Left cardiac atrium (tissue), 4 donors: ENCODE data around the gene H1-8. TPM values are rescaled to one million over a fixed set of nuclear protein-coding genes. Genes with fewer than 3 reads are reported as not detected.
A peak's percentile ranks its signal among the peaks of the same experiment; 100 is the strongest.

Experiments
- ATAC-seq, 2 donors: fragments of 200-7000 bp; cut with Tn5 transposase; one replicate each; pipeline ENCODE4 v1.9.1; 2020; ENCODE audit warnings: mild to moderate bottlenecking in 2 of 2, moderate library complexity in 2 of 2
- DNase-seq: peaks from one replicate; pipeline ENCODE4 v3.0.0-alpha.2; 2020
- intact Hi-C, 2 donors: fragments of 100-400 bp; cut with DNase I; formaldehyde crosslinking; loops; one replicate each; pipeline versions ENCODE4 v1.14.1 to v1.15.1; 2022 to 2023
- total RNA-seq, 2 donors: library from RNA; stranded (reverse); fragmentation: NEBNext Ultra II Directional; extraction: Animal tissue kit (Norgen Biotek cat#: 25700); gene quantifications; one replicate each; pipeline ENCODE4 v1.2.1, GENCODE V29; 2021
- donor health status: DM: no; HTN: yes; CAD: no.
- donor health status: DM: no; HTN: yes; CAD: no; lungs with severe emphysema.
- donor health status: DM: yes; HTN: yes; CAD: no.
- donor health status: Dilated cardiomyopathy.

Gene H1-8
- total RNA-seq, 2 donors from 2014 or later = not detected

- ATAC-seq (peak; percentile 4 to 11), DNase-seq (peak; percentile 55)
- intact Hi-C loops = no loop called here
Measured at GRCh38 chr3:129597087-129597999, 54.4 kb downstream of the H1-8 start.

- intact Hi-C loops = no loop called here
- DNase-seq = no peak
- ATAC-seq = no peak
Measured at GRCh38 chr3:129598000-129598381, 55.0 kb downstream of the H1-8 start.

GRCh38 chr3:129598484-129598883 is 55.5 kb downstream of the H1-8 start:
- ATAC-seq = no peak
- intact Hi-C loops = no loop called here
- no peak for DNase-seq

- DNase-seq (no peak), ATAC-seq (no peak)
- intact Hi-C loops = no loop called here
Measured at GRCh38 chr3:129599073-129599472, 56.1 kb downstream of the H1-8 start.

- intact Hi-C loops = loop anchor here in 1 of 2 donors (5.0 kb wide), 1 partner anchor 37 kb away; no protein-coding TSS in a partner anchor
- DNase-seq = peak; percentile 83
- ATAC-seq = peak in 1 of 2 donors; percentile 8
Measured at GRCh38 chr3:129599607-129600006, 56.6 kb downstream of the H1-8 start.

GRCh38 chr3:129600348-129600747 is 57.4 kb downstream of the H1-8 start:
- intact Hi-C loops = loop anchor here in 1 of 2 donors (5.0 kb wide), 1 partner anchor 38 kb away; no protein-coding TSS in a partner anchor
- ATAC-seq (no peak), DNase-seq (no peak)

Other genes starting within 250 kb of the H1-8 start
- under 1 TPM; 0.32 to 0.37 TPM for gene EFCAB12, start 114.5 kb upstream of the H1-8 start, total RNA-seq
- 10 to 100 TPM; 18.7 to 48.9 TPM for gene MBD4, start 103.2 kb upstream of the H1-8 start, total RNA-seq
- 10 to 100 TPM; 20.2 to 43.4 TPM for gene IFT122, start 103.0 kb upstream of the H1-8 start, total RNA-seq
- gene RHO, start 14.5 kb upstream of the H1-8 start, total RNA-seq = not detected
- gene PLXND1, start 63.5 kb downstream of the H1-8 start, total RNA-seq = 100 to 1,000 TPM; 106 to 112 TPM